H9 (cell line): Measurements from ENCODE around the gene ATP8A2. TPM values are rescaled to one million over a fixed set of nuclear protein-coding genes. Genes with fewer than 3 reads are reported as not detected.

ENCODE experiments used
- DNase-seq: peaks from one replicate; pipeline ENCODE4 v3.0.0-alpha.2; 2017
- H2AFZ ChIP-seq: one replicate; pipeline ENCODE4 v1.6.1; 2013; ENCODE audit warnings: mild to moderate bottlenecking, low read length, control low read depth, moderate library complexity
- H2AK5ac ChIP-seq: 2 replicates; pipeline ENCODE4 v1.6.1; 2013; ENCODE audit warnings: low read length, control low read depth, mixed read lengths; ENCODE audit not compliant: insufficient read length
- H2BK120ac ChIP-seq: one replicate; pipeline ENCODE4 v1.6.1; 2013; ENCODE audit warnings: low read depth, mild to moderate bottlenecking, low read length, control low read depth, inconsistent platforms; ENCODE audit not compliant: poor library complexity, severe bottlenecking
- H2BK12ac ChIP-seq: 2 replicates; pipeline ENCODE4 v1.6.1; 2013; ENCODE audit warnings: low read length, control low read depth, mixed read lengths, low read depth; ENCODE audit not compliant: insufficient read length
- H2BK15ac ChIP-seq: 2 replicates; pipeline ENCODE4 v1.6.1; 2013; ENCODE audit warnings: low read depth, low read length, control low read depth
- H2BK20ac ChIP-seq: one replicate; pipeline ENCODE4 v1.6.1; 2013; ENCODE audit warnings: low read depth, mild to moderate bottlenecking, low read length, control low read depth, inconsistent platforms; ENCODE audit not compliant: poor library complexity, severe bottlenecking
- H2BK5ac ChIP-seq: 2 replicates; pipeline ENCODE4 v1.6.1; 2013; ENCODE audit warnings: low read length, control low read depth, mixed read lengths; ENCODE audit not compliant: insufficient read length
- H3K14ac ChIP-seq: 2 replicates; pipeline ENCODE4 v1.6.1; 2013; ENCODE audit warnings: low read length, control low read depth; ENCODE audit not compliant: insufficient read depth
- H3K18ac ChIP-seq: 2 replicates; pipeline ENCODE4 v1.6.1; 2013; ENCODE audit warnings: low read depth, mild to moderate bottlenecking, mixed read lengths, low read length, control low read depth; ENCODE audit not compliant: insufficient read length
- H3K23ac ChIP-seq: 2 replicates; pipeline ENCODE4 v1.6.1; 2013; ENCODE audit warnings: low read length, control low read depth, mixed read lengths, low read depth; ENCODE audit not compliant: insufficient read length
- H3K23me2 ChIP-seq: 2 replicates; pipeline ENCODE4 v1.6.1; 2013; ENCODE audit warnings: low read depth, mild to moderate bottlenecking, mixed read lengths, low read length, control low read depth; ENCODE audit not compliant: insufficient read length, poor library complexity, severe bottlenecking
- H3K27ac ChIP-seq: 2 replicates; pipeline ENCODE4 v1.5.1; 2013; ENCODE audit warnings: low read length, control low read depth, mixed read lengths, low read depth; ENCODE audit not compliant: insufficient read length
- H3K27me3 ChIP-seq: 2 replicates; pipeline ENCODE4 v1.6.1; 2013; ENCODE audit warnings: low read length, control low read depth, inconsistent platforms; ENCODE audit not compliant: insufficient read depth
- H3K4ac ChIP-seq: 2 replicates; pipeline ENCODE4 v1.6.1; 2013; ENCODE audit warnings: low read depth, mild to moderate bottlenecking, control low read depth, inconsistent platforms, low read length, moderate library complexity
- H3K4me1 ChIP-seq: 2 replicates; pipeline ENCODE4 v1.6.1; 2013; ENCODE audit warnings: low read length, control low read depth, inconsistent platforms; ENCODE audit not compliant: insufficient read depth
- H3K4me2 ChIP-seq: 2 replicates; pipeline ENCODE4 v1.6.1; 2013; ENCODE audit warnings: low read length, control low read depth, mixed read lengths; ENCODE audit not compliant: insufficient read length, insufficient read depth
- H3K56ac ChIP-seq: 2 replicates; pipeline ENCODE4 v1.6.1; 2013; ENCODE audit warnings: low read depth, mild to moderate bottlenecking, mixed read lengths, low read length, control low read depth; ENCODE audit not compliant: insufficient read length
- H3K79me1 ChIP-seq: 2 replicates; pipeline ENCODE4 v1.6.1; 2013; ENCODE audit warnings: low read depth, mild to moderate bottlenecking, moderate library complexity, low read length, control low read depth, inconsistent platforms; ENCODE audit not compliant: insufficient read depth, poor library complexity, severe bottlenecking
- H3K79me2 ChIP-seq: 2 replicates; pipeline ENCODE4 v1.6.1; 2013; ENCODE audit warnings: low read length, control low read depth, inconsistent platforms; ENCODE audit not compliant: insufficient read depth
- H3K9ac ChIP-seq: 2 replicates; pipeline ENCODE4 v1.6.1; 2013; ENCODE audit warnings: low read length, control low read depth, mixed read lengths; ENCODE audit not compliant: insufficient read length; ENCODE audit errors: extremely low read depth
- H3K9me3 ChIP-seq: one replicate; pipeline ENCODE4 v1.6.1; 2013; ENCODE audit warnings: low read depth, low read length, inconsistent platforms; ENCODE audit not compliant: control insufficient read depth
- H3T11ph ChIP-seq: one replicate; pipeline ENCODE4 v1.6.1; 2013; ENCODE audit warnings: mild to moderate bottlenecking, low read length, control low read depth, inconsistent platforms
- H4K20me1 ChIP-seq: one replicate; pipeline ENCODE4 v1.6.1; 2013; ENCODE audit not compliant: control insufficient read depth, insufficient read length, insufficient read depth
- H4K5ac ChIP-seq: 2 replicates; pipeline ENCODE4 v1.6.1; 2013; ENCODE audit warnings: low read depth, mild to moderate bottlenecking, mixed read lengths, low read length, control low read depth; ENCODE audit not compliant: insufficient read length
- H4K8ac ChIP-seq: replicated peaks from 2 replicates; pipeline ENCODE4 v1.6.1; 2013; ENCODE audit warnings: low read length, control low read depth, mixed read lengths, low read depth; ENCODE audit not compliant: insufficient read length
- H4K91ac ChIP-seq: 2 replicates; pipeline ENCODE4 v1.6.1; 2013; ENCODE audit warnings: low read depth, mild to moderate bottlenecking, moderate library complexity, mixed read lengths, low read length, control low read depth; ENCODE audit not compliant: insufficient read length
- H3K27ac Mint-ChIP-seq, 3 experiments: 2 replicates in 2 of 3; 3 replicates in 1 of 3; pipeline ENCODE4 v1.8.0; 2020 to 2021; ENCODE audit warnings: mixed read lengths in 3 of 3, mild to moderate bottlenecking in 1 of 3, moderate library complexity in 1 of 3
- H3K27me3 Mint-ChIP-seq: 2 replicates; pipeline ENCODE4 v1.8.0; 2021; ENCODE audit warnings: low read depth, mild to moderate bottlenecking, moderate library complexity, mixed read lengths
- H3K36me3 Mint-ChIP-seq, 3 experiments: 2 replicates in 2 of 3; 3 replicates in 1 of 3; pipeline ENCODE4 v1.8.0; 2020 to 2021; ENCODE audit warnings: low read depth in 3 of 3, mixed read lengths in 3 of 3; ENCODE audit not compliant: insufficient read depth in 1 of 3
- H3K4me1 Mint-ChIP-seq, 2 experiments: 2 replicates each; pipeline ENCODE4 v1.8.0; 2020; ENCODE audit warnings: mixed read lengths in 2 of 2
- H3K4me3 Mint-ChIP-seq, 2 experiments: 2 replicates in 1 of 2; 3 replicates in 1 of 2; pipeline ENCODE4 v1.8.0; 2020 to 2021; ENCODE audit warnings: mild to moderate bottlenecking in 2 of 2, mixed read lengths in 2 of 2, moderate library complexity in 1 of 2
- H3K9me3 Mint-ChIP-seq, 2 experiments: 2 replicates in 1 of 2; 3 replicates in 1 of 2; pipeline ENCODE4 v1.8.0; 2020; ENCODE audit warnings: mild to moderate bottlenecking in 2 of 2, mixed read lengths in 2 of 2, moderate library complexity in 1 of 2
- CTCF ChIP-seq: fragments of 200-600 bp; sonication (generic); conservative IDR thresholded peaks from 3 replicates; pipeline ENCODE4 v1.8.0; 2021; ENCODE audit warnings: antibody characterized with exemption, mild to moderate bottlenecking
- WGBS: extraction: QIAGEN DNeasy Blood & Tissue Kit; methylation state at CpG from one replicate; pipeline ENCODE4 v1.1.7; 2013; ENCODE audit warnings: missing lambda C conversion rate, low lambda C conversion rate, mixed read lengths; ENCODE audit not compliant: insufficient read length; ENCODE audit errors: extremely low coverage; 5-methylcytosine and 5-hydroxymethylcytosine counted together
- total RNA-seq: library from RNA; stranded (reverse); gene quantifications from 2 replicates; pipeline ENCODE4 v1.2.1, GENCODE V29; 2021

Gene ATP8A2
- total RNA-seq, 1 experiment from 2014 or later: 18.2 TPM

GRCh38 chr13:25843692-25844091 is 471.9 kb downstream of the ATP8A2 start:
- Histone ChIP-seq H3K4me2 (no peak overlapping the region), H4K91ac (no peak overlapping the region), H3K23me2 (no peaks in the 10 kb centered on the region), H3K14ac (no peak overlapping the region), H3K79me2 (no peaks in the 10 kb centered on the region), H3K18ac (no peak overlapping the region), H2BK20ac (no peak overlapping the region), H3K23ac (no peak overlapping the region), H3T11ph (no peak overlapping the region), H3K4ac (no peak overlapping the region), H3K79me1 (no peaks in the 10 kb centered on the region), H3K27me3 (no peaks in the 10 kb centered on the region), H3K9ac (no peak overlapping the region), H4K5ac (no peak overlapping the region), H2BK120ac (no peak overlapping the region), H4K8ac (no peak overlapping the region), H3K4me1 (peaks cover 9% of the 10 kb centered on the region; the same call in 1 of the 2 replicates), H3K27ac (no peak overlapping the region), H2AK5ac (no peak overlapping the region), H3K56ac (no peak overlapping the region), H2BK12ac (no peak overlapping the region), H4K20me1 (no peaks in the 10 kb centered on the region), H2BK5ac (no peak overlapping the region), H3K9me3 (no peaks in the 10 kb centered on the region), H2AFZ (no peak overlapping the region), H2BK15ac (no peak overlapping the region)
- Mint-ChIP-seq H3K27me3 (no peaks in the 10 kb centered on the region; the same call in none of the 2 replicates), H3K27ac (0 out of 7 replicates have a peak overlapping the region, but pooled peaks of 1 of the 3 experiments have one; percentile 5), H3K36me3 (peaks cover 2 to 8% (median 5%) of the 10 kb centered on the region in 3 experiments; a peak in 5 of 7 replicates), H3K9me3 (peaks cover 6 to 8% of the 10 kb centered on the region in 2 experiments; a peak in 4 of 5 replicates), H3K4me3 (no peak overlapping the region), H3K4me1 (peaks cover 25 to 28% of the 10 kb centered on the region in 2 experiments)
- no CpG with 5 or more reads among the region's 4 CpGs for WGBS
- no peak for DNase-seq
- no peak for TF ChIP-seq CTCF
